Astrocyte of the hippocampus (primary cell): ENCODE results near the gene SMARCC1.

Source experiments
- DNase-seq: peaks from one replicate; pipeline ENCODE4 v3.0.0; 2011; ENCODE audit warnings: low read depth, low spot score

The SMARCC1 gene

GRCh38 chr3:47588587-47588986 lies 193.1 kb downstream of the SMARCC1 start:
- no peak for DNase-seq

- DNase-seq: no peak
Measured at GRCh38 chr3:47588053-47588452, 193.6 kb downstream of the SMARCC1 start.

GRCh38 chr3:47586746-47587145 lies 194.9 kb downstream of the SMARCC1 start:
- DNase-seq: peak; percentile 93

- no peak for DNase-seq
Measured at GRCh38 chr3:47583320-47584075, 198.2 kb downstream of the SMARCC1 start.

- DNase-seq: no peak
Measured at GRCh38 chr3:47581835-47582234, 199.9 kb downstream of the SMARCC1 start.

- DNase-seq: no peak
Measured at GRCh38 chr3:47581422-47581821, 200.3 kb downstream of the SMARCC1 start.

GRCh38 chr3:47580481-47580880 lies 201.2 kb downstream of the SMARCC1 start:
- no peak for DNase-seq

GRCh38 chr3:47579875-47580274 lies 201.8 kb downstream of the SMARCC1 start:
- DNase-seq: no peak

GRCh38 chr3:47578691-47579632 lies 202.7 kb downstream of the SMARCC1 start, which contains the start of gene CSPG5:
Gene CSPG5 (minus strand): TSS chr3:47578865. CDS start chr3:47578693, 172 bp downstream.
- DNase-seq: peak; percentile 55

- DNase-seq: peak; percentile 46
Measured at GRCh38 chr3:47578119-47578632, 203.5 kb downstream of the SMARCC1 start.

GRCh38 chr3:47577583-47578118 lies 204.0 kb downstream of the SMARCC1 start:
- DNase-seq: peak; percentile 40

- DNase-seq: peak; percentile 51
Measured at GRCh38 chr3:47573190-47574172, 208.2 kb downstream of the SMARCC1 start.

GRCh38 chr3:47571391-47572175 lies 210.1 kb downstream of the SMARCC1 start:
- peak; percentile 57 for DNase-seq

- no peak for DNase-seq
Measured at GRCh38 chr3:47568901-47569300, 212.8 kb downstream of the SMARCC1 start.

GRCh38 chr3:47567149-47567548 lies 214.5 kb downstream of the SMARCC1 start:
- DNase-seq: no peak

GRCh38 chr3:47566667-47567066 lies 215.0 kb downstream of the SMARCC1 start:
- no peak for DNase-seq

- DNase-seq: no peak
Measured at GRCh38 chr3:47565734-47566550, 215.8 kb downstream of the SMARCC1 start.

- DNase-seq: no peak
Measured at GRCh38 chr3:47556351-47556750, 225.3 kb downstream of the SMARCC1 start.

- DNase-seq: no peak
Measured at GRCh38 chr3:47554335-47554734, 227.4 kb downstream of the SMARCC1 start.
